Mucosa of descending colon (tissue), 3 donors: ENCODE data around the gene CLMN. TPM values are rescaled to one million over a fixed set of nuclear protein-coding genes. Genes with fewer than 3 reads are reported as not detected.
A peak's percentile ranks its signal among the peaks of the same experiment; 100 is the strongest.

Source experiments
- ATAC-seq: fragments of 200-7000 bp; cut with Tn5 transposase; one replicate; pipeline ENCODE4 v1.9.1; 2020; ENCODE audit warnings: mild to moderate bottlenecking, moderate library complexity
- DNase-seq, 3 donors: peaks; one replicate each; pipeline ENCODE4 v3.0.0-alpha.2; 2020
- H3K36me3 ChIP-seq: fragments of 200-600 bp; one replicate; pipeline ENCODE4 v1.8.0; 2021; ENCODE audit warnings: low read depth, mild to moderate bottlenecking
- H3K4me1 ChIP-seq: fragments of 200-600 bp; one replicate; pipeline ENCODE4 v1.8.0; 2021; ENCODE audit warnings: low read depth, mild to moderate bottlenecking
- H3K4me3 ChIP-seq: fragments of 200-600 bp; one replicate; pipeline ENCODE4 v1.8.0; 2021; ENCODE audit warnings: mild to moderate bottlenecking
- H3K9me3 ChIP-seq: fragments of 200-600 bp; one replicate; pipeline ENCODE4 v1.8.0; 2021; ENCODE audit warnings: mild to moderate bottlenecking
- CTCF ChIP-seq: fragments of 200-600 bp; IDR thresholded peaks from one replicate; pipeline ENCODE4 v1.8.0; 2022; ENCODE audit warnings: antibody characterized with exemption, mild to moderate bottlenecking
- intact Hi-C, 2 donors: fragments of 100-400 bp; cut with DNase I in 1 of 2; cut with micrococcal nuclease in 1 of 2; formaldehyde crosslinking; loops; one replicate each; pipeline versions ENCODE4 v1.11.0 to v1.11.1; 2022; cut with DNase I, micrococcal nuclease
- total RNA-seq, 3 donors: library from RNA; stranded (reverse); fragmentation: NEBNext Ultra II Directional in 2 of 3; extraction: Animal tissue kit (Norgen Biotek cat#: 25700) in 2 of 3; gene quantifications; one replicate each; pipeline versions ENCODE4 v1.2.1 to v1.2.4, GENCODE V29; 2021 to 2023
- donor health status: DM: no; HTN: no; CAD: no; lungs with moderate emphysema.
- donor health status: DM: no; HTN: no; CAD: no.
- donor health status: DM: no; HTN: yes; CAD: no.

Gene CLMN
- total RNA-seq, 3 donors from 2014 or later = 73.7 to 200 (median 132) TPM

GRCh38 chr14:95323917-95324316, 4.2 kb upstream of the CLMN start:
- Histone ChIP-seq H3K4me1 (peaks cover 7% of the 10 kb centered on the region), H3K4me3 (no peak overlapping the region), H3K36me3 (no peaks in the 10 kb centered on the region), H3K9me3 (no peaks in the 10 kb centered on the region)
- DNase-seq (peak in 1 of 3 donors; percentile 26), ATAC-seq (no peak)
- TF ChIP-seq CTCF = no peak
- intact Hi-C loops = no loop called here

- Histone ChIP-seq H3K4me1 (peaks cover 8% of the 10 kb centered on the region), H3K36me3 (no peaks in the 10 kb centered on the region), H3K4me3 (no peak overlapping the region), H3K9me3 (no peaks in the 10 kb centered on the region)
- no peak for TF ChIP-seq CTCF
- DNase-seq (no peak), ATAC-seq (no peak)
- intact Hi-C loops = no loop called here
These were observed 3.7 kb upstream of the CLMN start for GRCh38 chr14:95323361-95323760.

- ATAC-seq = no peak
- H3K4me1 ChIP-seq = peaks cover 11% of the 10 kb centered on the region
- H3K9me3 ChIP-seq = no peaks in the 10 kb centered on the region
- no peak for DNase-seq
- no peak for TF ChIP-seq CTCF
- no peaks in the 10 kb centered on the region for H3K36me3 ChIP-seq
- intact Hi-C loops = no loop called here
- H3K4me3 ChIP-seq = no peak overlapping the region
These were observed 2.9 kb upstream of the CLMN start for GRCh38 chr14:95322651-95323050.

- Histone ChIP-seq H3K4me3 (no peak overlapping the region), H3K9me3 (no peaks in the 10 kb centered on the region), H3K36me3 (no peaks in the 10 kb centered on the region), H3K4me1 (peaks cover 19% of the 10 kb centered on the region)
- TF ChIP-seq CTCF = no peak
- intact Hi-C loops = no loop called here
- DNase-seq = peak in 1 of 3 donors; percentile 29
- peak; percentile 26 for ATAC-seq
These were observed 2.2 kb upstream of the CLMN start for GRCh38 chr14:95321693-95322455.

GRCh38 chr14:95320955-95321600, 1.4 kb upstream of the CLMN start:
- H3K4me3 ChIP-seq = no peak overlapping the region
- DNase-seq = no peak
- no peak for TF ChIP-seq CTCF
- no peak for ATAC-seq
- H3K36me3 ChIP-seq = no peaks in the 10 kb centered on the region
- H3K9me3 ChIP-seq = no peaks in the 10 kb centered on the region
- H3K4me1 ChIP-seq = peaks cover 22% of the 10 kb centered on the region
- intact Hi-C loops = no loop called here
